GM20431 (cell line): ENCODE measurements around the gene TEPSIN.

Experiments
- in situ Hi-C: fragments of 300-500 bp; cut with MseI, MboI; formaldehyde crosslinking; loops from one replicate; pipeline ENCODE4 v1.15.0; 2020; ENCODE audit warnings: low sequenced_read_pairs; ENCODE audit not compliant: unreplicated experiment

The TEPSIN gene

GRCh38 chr17:81238815-81239713 is at the start of gene TEPSIN, which contains the start of gene NDUFAF8:
TEPSIN (minus strand) TSS chr17:81239055; CDS start chr17:81239033, 22 bp downstream.
NDUFAF8 (plus strand) TSS chr17:81239318; CDS start chr17:81239364, 46 bp downstream.
- in situ Hi-C loops: no loop called here

- in situ Hi-C loops: no loop called here
Observed at GRCh38 chr17:81287741-81288430, 49.0 kb upstream of the TEPSIN start.

GRCh38 chr17:81287152-81287551 is 48.3 kb upstream of the TEPSIN start:
- in situ Hi-C loops: no loop called here

DNA sequence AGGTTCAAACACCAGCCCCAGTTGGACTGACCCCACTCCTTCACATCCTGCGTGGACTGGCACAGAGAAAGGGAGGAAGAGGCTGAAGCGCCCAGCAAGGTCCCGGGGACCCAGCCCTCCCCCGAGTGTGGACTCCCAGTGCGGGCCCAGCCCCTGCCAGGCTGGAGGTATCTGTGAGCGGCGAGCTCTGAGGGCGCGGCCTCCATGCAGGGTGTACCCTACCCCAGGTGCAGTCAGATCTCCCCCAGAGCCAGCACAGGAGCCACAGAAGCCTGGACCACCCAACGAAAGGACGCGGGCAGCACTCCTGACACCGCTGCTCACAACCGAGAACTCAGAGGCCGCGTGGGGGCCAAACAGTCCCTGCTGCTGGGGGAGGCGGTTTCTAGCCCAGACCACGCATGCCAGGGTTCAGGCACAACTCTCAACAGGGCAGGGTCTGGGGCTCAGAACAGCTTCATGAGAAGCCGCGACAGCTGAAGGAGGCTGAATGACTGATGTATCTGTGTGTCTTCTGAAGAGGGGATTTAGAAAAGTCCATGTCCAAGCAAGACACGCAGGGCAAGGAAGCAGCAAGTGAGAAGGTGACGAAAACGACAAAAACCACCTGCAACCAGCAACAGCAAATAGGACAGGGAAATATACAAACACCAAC is 47.8 kb upstream of the TEPSIN start:
- in situ Hi-C loops: no loop called here

DNA sequence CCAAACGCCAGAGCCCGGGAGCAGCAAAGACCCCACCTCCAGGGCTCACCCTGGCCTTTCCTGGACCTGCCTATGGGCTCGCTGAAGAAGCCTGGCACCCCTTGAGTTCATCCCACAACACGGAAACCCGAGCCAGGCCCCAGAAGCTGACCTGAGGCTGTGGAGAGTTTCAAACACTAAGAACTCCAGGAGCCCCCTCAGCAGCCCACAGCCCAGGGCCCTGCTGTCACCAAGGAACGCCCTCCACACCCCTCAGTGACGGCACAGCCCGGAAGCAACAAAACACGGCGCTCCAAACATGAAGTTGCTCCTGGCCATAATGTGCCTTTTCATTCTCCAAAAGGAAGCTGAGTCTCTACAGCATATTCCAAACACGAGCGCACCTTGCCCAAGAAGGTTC is 47.0 kb upstream of the TEPSIN start:
- in situ Hi-C loops: no loop called here

DNA sequence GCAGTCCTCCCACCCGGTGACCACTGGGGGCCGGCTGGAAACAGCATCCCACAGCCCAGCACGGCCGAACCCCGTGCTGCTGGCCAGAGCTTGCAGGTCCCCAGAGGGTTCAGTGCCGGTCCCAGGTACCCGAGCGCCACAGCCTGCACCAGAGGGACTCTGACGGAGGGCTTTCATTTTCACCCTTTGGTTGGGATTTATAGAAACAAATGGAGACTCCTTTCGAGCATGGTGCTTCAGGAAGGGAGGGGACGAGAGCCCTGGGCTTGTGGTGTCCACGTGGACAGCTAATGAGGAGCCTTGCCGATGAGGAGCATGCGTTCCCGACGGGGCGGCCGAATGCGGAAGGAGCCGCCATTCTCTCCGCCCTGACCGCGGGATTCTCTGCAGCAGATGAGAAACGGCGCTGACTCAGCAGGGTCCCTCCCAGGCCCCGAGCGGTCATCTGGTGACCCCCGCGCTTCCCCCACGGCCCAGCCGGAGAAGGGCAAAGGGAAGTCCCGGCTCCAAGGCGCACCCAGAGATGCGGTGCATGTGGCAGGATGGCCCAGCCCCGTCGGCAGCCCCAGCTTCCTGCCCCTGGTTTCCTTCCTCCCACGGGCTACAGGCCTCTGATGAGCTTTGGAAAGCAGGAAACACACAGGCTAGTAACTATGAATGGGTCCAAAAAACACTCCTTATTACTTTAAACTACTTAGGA is 46.5 kb upstream of the TEPSIN start:
- in situ Hi-C loops: no loop called here

- in situ Hi-C loops: no loop called here
Observed at GRCh38 chr17:81282876-81283275, 44.0 kb upstream of the TEPSIN start.

DNA sequence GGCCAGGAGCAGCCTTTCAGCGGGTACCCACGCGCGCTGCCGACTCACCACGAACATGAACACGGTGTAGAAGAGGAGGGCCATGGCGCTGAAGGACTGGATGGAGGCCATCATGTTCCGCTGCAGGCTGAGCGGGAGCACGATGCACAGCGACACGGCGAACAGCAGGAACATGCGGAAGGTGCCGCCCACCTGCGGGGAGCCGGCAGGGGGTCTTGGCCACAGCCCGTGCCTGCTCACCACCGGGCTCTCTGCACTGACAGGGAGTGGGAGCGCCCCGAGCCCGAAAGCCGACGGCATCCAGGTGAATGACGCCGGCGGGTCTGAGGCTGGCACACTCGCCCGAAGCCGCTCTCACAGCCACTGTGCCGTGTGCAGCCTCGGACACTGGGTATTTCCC is 43.3 kb upstream of the TEPSIN start:
- in situ Hi-C loops: no loop called here

DNA sequence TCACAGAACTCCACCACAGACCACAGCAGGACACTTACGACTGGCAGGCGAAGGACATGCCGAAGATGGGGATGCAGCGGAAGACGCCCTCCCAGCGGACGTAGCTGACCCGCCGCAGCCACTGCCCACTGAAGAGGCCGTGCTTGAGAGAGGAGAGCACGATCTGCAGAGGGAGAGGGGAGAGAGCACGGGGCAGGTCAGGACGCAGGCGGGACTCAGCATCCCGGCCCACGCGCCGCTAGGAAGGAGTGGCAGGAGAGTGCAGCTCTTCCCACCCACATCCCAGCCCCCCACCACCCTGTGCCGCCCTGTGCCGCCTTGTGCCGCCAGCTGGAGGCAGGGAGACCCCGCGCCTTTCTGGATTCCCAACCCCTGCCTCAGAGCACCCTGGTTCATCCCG is 41.7 kb upstream of the TEPSIN start:
- in situ Hi-C loops: no loop called here

- in situ Hi-C loops: no loop called here
Observed at GRCh38 chr17:81279278-81280275, 40.7 kb upstream of the TEPSIN start.

- in situ Hi-C loops: no loop called here
Observed at GRCh38 chr17:81278831-81279230, 40.0 kb upstream of the TEPSIN start.

DNA sequence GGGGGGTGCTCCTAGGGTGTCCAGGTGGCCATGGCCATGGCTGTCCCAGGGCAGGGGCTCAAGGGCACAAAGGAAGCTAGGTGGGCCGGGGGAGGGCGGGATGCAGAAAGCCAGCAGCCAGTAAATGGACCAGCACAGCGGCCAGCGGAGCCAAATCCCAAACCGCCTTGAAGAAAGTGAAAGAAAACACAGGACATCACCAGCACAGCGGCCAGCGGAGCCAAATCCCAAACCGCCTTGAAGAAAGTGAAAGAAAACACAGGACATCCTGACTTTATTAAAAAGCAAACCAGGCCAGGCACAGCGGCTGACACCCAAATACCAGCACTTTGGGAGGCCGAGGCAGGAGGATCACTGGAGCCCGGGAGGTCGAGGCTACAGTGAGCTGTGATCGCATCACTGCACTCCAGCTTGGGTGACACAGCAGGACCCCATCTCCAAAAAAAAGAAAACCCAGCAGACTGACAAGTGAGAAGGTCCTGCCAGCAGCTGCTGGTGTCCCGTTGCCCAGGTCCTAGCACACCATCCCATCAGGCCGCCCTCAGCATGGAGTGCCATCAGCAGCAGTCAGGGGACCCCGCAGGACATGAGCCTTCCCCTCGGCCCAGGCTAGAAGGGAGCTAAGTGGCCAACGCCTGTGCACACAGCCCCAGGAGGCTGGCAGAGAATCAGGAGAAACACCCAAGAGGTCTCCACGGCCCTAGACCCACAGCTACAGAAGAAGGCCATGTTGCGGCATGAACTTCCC is 39.3 kb upstream of the TEPSIN start:
- in situ Hi-C loops: no loop called here

- in situ Hi-C loops: no loop called here
Observed at GRCh38 chr17:81277421-81277820, 38.6 kb upstream of the TEPSIN start.

- in situ Hi-C loops: no loop called here
Observed at GRCh38 chr17:81276781-81277180, 37.9 kb upstream of the TEPSIN start.

DNA sequence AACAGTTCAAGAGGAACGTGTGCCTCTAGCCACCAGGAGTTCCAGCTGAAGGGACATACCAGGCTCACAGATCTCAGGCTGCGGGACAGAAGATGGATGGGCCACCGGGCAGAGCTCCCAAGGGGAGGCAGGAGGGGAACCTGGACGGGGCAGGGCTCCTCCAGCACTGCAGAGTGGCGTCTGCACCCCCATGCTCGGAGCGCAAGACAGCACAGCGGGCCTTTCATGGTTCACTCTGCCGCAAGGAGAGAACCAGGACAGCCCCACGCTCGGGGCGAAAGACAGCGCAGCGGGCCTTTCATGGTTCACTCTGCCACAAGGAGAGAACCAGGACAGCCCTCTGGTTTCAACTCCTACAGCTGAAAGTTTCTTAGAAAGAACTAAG is 35.6 kb upstream of the TEPSIN start:
- in situ Hi-C loops: no loop called here

DNA sequence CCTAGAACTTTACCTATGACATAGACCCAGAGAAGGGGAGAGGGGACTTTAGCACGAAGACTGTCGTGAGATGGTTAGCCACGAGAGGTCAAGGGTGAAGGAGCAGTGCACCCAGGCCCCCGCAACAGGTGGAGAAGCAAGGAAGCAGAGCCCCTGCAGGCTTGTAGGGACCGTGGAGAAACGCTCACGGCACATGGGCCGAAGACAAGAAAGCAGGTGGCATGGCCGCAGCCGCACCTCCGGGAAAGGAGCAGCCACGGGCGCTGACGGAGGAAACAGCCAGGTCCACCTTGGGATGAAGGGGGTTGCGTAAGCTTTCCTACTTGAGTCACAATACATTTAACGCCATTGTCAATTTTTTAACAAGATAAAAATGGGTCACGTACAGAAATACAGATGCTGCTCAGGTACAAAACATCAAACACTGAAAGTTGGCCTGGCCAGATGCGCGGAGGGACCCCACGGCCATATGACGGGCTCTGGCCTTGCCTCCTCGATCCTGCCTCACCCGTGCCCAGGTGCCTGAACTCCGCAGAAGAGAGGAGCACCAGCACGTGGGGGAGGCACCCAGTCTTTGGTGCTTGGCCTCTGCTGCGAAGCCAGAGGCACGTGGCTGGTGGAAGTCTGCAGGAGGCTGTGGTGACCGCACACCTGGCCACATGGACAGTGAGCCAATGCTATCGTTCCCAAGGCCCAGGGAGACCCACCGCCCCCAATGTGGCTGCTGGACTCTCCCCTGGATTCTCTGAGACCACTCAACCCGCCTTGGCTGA is 35.0 kb upstream of the TEPSIN start:
- in situ Hi-C loops: no loop called here

DNA sequence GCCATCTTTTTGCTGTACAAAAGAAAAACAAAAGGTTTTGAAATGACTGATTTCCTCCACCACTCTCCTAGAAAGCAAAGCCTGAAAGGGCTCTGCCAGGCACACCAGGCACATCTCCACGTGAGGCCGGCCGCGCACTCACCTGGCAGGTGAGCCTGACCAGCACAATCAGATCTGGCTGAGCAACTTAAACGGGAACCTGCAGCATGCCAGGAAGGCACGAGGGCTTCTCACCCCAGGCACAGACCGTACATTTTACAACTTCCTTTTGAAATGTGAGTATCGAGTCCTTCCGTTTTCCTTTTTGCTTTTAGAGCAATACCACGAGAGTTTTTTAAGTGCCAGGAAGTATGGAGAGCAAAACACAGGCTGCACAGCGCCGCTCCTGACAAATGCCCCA is 33.8 kb upstream of the TEPSIN start:
- in situ Hi-C loops: no loop called here

- in situ Hi-C loops: no loop called here
Observed at GRCh38 chr17:81271226-81271625, 32.4 kb upstream of the TEPSIN start.
